MM.1S (cell line): Measurements from ENCODE around the gene CTNNA3.

Source experiments
- DNase-seq: peaks from one replicate; pipeline ENCODE4 v3.0.0-alpha.2; 2015
- H2AFZ ChIP-seq: fragments of 300-600 bp; sonication (generic); 2 replicates; pipeline ENCODE4 v1.6.0; 2016; ENCODE audit warnings: antibody characterized with exemption, low read length
- H3F3A ChIP-seq: fragments of 300-600 bp; sonication (generic); 2 replicates; pipeline ENCODE4 v1.6.1; 2016; ENCODE audit warnings: mild to moderate bottlenecking, antibody characterized with exemption, low read length, moderate library complexity, mixed read lengths; ENCODE audit not compliant: insufficient read depth
- H3K27ac ChIP-seq: fragments of 300-600 bp; sonication (generic); 2 replicates; pipeline ENCODE4 v1.5.1; 2016; ENCODE audit warnings: mild to moderate bottlenecking, low read length
- H3K27me3 ChIP-seq: fragments of 300-600 bp; sonication (generic); replicated peaks from 2 replicates; pipeline ENCODE4 v1.6.0; 2016; ENCODE audit warnings: low read length; ENCODE audit not compliant: insufficient read depth
- H3K36me3 ChIP-seq: fragments of 300-600 bp; sonication (generic); replicated peaks from 2 replicates; pipeline ENCODE4 v1.6.1; 2016; ENCODE audit warnings: mild to moderate bottlenecking, low read length, mixed read lengths; ENCODE audit not compliant: insufficient read depth
- H3K4me1 ChIP-seq: fragments of 300-600 bp; sonication (generic); 2 replicates; pipeline ENCODE4 v1.6.1; 2016; ENCODE audit warnings: low read length, mixed read lengths
- H3K4me2 ChIP-seq: fragments of 300-600 bp; sonication (generic); 2 replicates; pipeline ENCODE4 v1.6.0; 2016; ENCODE audit warnings: low read depth, low read length
- H3K4me3 ChIP-seq: fragments of 300-600 bp; sonication (generic); 2 replicates; pipeline ENCODE4 v1.5.1; 2016; ENCODE audit warnings: low read length, mixed read lengths
- H3K79me2 ChIP-seq: fragments of 300-600 bp; sonication (generic); 2 replicates; pipeline ENCODE4 v1.6.1; 2016; ENCODE audit warnings: mixed run types, low read length, mixed read lengths
- H3K9ac ChIP-seq: fragments of 300-600 bp; sonication (generic); 2 replicates; pipeline ENCODE4 v1.6.1; 2016; ENCODE audit warnings: low read length, mixed read lengths
- H3K9me2 ChIP-seq: fragments of 300-600 bp; sonication (generic); replicated peaks from 2 replicates; pipeline ENCODE4 v1.6.1; 2016; ENCODE audit warnings: mild to moderate bottlenecking, low read length, mixed read lengths; ENCODE audit not compliant: insufficient read depth
- H3K9me3 ChIP-seq: fragments of 300-600 bp; sonication (generic); replicated peaks from 2 replicates; pipeline ENCODE4 v1.6.1; 2016; ENCODE audit warnings: mild to moderate bottlenecking, low read length, mixed read lengths; ENCODE audit not compliant: insufficient read depth
- H4K20me1 ChIP-seq: fragments of 300-600 bp; sonication (generic); 2 replicates; pipeline ENCODE4 v1.6.1; 2016; ENCODE audit warnings: mild to moderate bottlenecking, low read length, moderate library complexity, mixed read lengths; ENCODE audit not compliant: insufficient read depth
- EZH2 ChIP-seq: fragments of 300-600 bp; sonication (generic); optimal IDR thresholded peaks from 2 replicates; pipeline ENCODE3; 2017; ENCODE audit warnings: low read depth, mild to moderate bottlenecking, antibody characterized with exemption, low read length, mixed read lengths
- EZH2phosphoT487 ChIP-seq: fragments of 300-600 bp; sonication (generic); IDR thresholded peaks from 2 replicates; pipeline ENCODE4 v1.6.1; 2018; ENCODE audit warnings: antibody characterized with exemption, low read length
- TF ChIP-seq, protein P1 (sequence below): fragments of 300-600 bp; sonication (generic); IDR thresholded peaks from 2 replicates; pipeline ENCODE4 v1.5.1; 2016; ENCODE audit warnings: antibody characterized with exemption, low read length, mixed read lengths

CTNNA3 gene

DNA sequence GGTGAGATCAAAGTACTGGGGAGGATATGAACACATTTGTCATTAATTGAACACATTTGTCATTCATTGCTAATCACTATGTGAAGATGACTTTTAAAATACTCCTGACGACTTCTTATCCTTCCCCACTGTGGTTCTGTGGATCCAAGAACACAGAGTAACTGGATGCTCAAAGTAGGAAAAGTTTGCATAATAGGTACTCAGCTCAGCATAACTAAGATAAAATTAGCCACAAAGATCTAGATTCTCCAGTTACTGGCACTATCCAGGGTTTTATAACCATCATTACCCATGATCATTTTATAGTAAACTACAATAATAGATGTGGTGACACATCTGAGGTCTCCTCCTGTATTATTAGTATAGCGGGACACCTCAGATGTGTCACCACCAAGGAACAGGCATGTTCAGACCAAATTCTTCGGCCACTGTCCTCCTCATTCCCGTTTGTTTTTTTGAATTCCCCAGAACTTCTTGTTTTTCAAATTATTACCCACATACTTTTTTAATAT is 933.7 kb downstream of the CTNNA3 start:
- no peaks in the 10 kb centered on the region for H4K20me1 ChIP-seq
- H3K4me3 ChIP-seq = no peak overlapping the region
- TF ChIP-seq EZH2phosphoT487 (no peak), EZH2 (no peak)
- TF ChIP-seq, protein P1, sequence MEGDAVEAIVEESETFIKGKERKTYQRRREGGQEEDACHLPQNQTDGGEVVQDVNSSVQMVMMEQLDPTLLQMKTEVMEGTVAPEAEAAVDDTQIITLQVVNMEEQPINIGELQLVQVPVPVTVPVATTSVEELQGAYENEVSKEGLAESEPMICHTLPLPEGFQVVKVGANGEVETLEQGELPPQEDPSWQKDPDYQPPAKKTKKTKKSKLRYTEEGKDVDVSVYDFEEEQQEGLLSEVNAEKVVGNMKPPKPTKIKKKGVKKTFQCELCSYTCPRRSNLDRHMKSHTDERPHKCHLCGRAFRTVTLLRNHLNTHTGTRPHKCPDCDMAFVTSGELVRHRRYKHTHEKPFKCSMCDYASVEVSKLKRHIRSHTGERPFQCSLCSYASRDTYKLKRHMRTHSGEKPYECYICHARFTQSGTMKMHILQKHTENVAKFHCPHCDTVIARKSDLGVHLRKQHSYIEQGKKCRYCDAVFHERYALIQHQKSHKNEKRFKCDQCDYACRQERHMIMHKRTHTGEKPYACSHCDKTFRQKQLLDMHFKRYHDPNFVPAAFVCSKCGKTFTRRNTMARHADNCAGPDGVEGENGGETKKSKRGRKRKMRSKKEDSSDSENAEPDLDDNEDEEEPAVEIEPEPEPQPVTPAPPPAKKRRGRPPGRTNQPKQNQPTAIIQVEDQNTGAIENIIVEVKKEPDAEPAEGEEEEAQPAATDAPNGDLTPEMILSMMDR = no peak
- H3K36me3 ChIP-seq = no peaks in the 10 kb centered on the region
- no peaks in the 10 kb centered on the region for H3K27me3 ChIP-seq
- no peaks in the 10 kb centered on the region for H3F3A ChIP-seq
- H3K4me2 ChIP-seq = no peak overlapping the region
- no peak overlapping the region for H3K9ac ChIP-seq
- no peak for DNase-seq
- no peaks in the 10 kb centered on the region for H3K9me3 ChIP-seq
- H2AFZ ChIP-seq = no peak overlapping the region
- no peaks in the 10 kb centered on the region for H3K4me1 ChIP-seq
- H3K27ac ChIP-seq = no peak overlapping the region
- no peaks in the 10 kb centered on the region for H3K79me2 ChIP-seq
- no peaks in the 10 kb centered on the region for H3K9me2 ChIP-seq

DNA sequence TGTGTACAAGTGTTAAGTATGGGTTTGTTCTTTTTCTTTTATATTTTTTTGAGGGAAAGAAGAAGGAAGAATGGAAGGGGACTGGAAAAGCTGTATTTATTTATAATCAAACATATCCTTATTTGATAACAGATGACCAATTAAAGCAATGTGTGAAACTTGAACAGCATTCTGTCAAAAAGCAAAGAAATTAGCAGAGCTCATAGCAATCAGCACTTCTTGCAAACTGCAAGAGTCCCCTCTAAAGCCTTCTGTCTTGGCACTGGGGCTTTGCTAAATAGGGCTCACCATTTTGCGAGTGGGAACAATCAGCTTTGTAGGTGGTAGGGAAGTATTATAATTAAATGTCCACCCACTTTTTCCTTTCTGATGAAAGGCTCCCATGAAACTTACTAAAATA is 935.1 kb downstream of the CTNNA3 start:
- no peaks in the 10 kb centered on the region for H3K9me3 ChIP-seq
- H3K4me1 ChIP-seq = no peaks in the 10 kb centered on the region
- H3K4me3 ChIP-seq = no peak overlapping the region
- TF ChIP-seq EZH2phosphoT487 (no peak), EZH2 (no peak)
- TF ChIP-seq, protein P1 = no peak
- H3K27ac ChIP-seq = no peak overlapping the region
- no peak overlapping the region for H3K9ac ChIP-seq
- no peaks in the 10 kb centered on the region for H3K79me2 ChIP-seq
- no peak overlapping the region for H3K4me2 ChIP-seq
- H3K9me2 ChIP-seq = no peaks in the 10 kb centered on the region
- no peak for DNase-seq
- H3K27me3 ChIP-seq = no peaks in the 10 kb centered on the region
- H4K20me1 ChIP-seq = no peaks in the 10 kb centered on the region
- H3K36me3 ChIP-seq = no peaks in the 10 kb centered on the region
- H2AFZ ChIP-seq = no peak overlapping the region
- no peaks in the 10 kb centered on the region for H3F3A ChIP-seq

DNA sequence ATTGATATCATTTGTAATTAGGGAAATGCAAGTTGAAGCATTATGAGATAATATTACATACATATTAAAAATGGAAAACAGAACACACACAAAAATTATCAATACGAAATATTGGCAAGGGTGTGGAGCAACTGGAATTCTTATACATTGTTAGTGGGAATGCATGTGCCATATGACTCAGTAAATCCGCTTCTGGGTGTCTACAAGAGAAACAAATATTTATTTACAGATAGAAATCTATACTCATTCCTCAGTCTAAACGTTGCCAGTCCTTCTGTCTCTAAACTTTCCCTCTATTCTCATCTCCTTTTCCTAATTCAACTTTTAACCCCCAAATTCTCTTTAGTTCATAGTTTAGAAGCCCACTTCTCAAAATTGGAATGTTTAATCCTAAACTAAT is 940.5 kb downstream of the CTNNA3 start:
- Histone ChIP-seq H3K4me2 (no peak overlapping the region), H4K20me1 (no peaks in the 10 kb centered on the region), H3F3A (no peaks in the 10 kb centered on the region), H3K79me2 (no peaks in the 10 kb centered on the region), H2AFZ (no peak overlapping the region), H3K9ac (no peak overlapping the region), H3K27ac (no peak overlapping the region), H3K9me3 (no peaks in the 10 kb centered on the region), H3K9me2 (no peaks in the 10 kb centered on the region), H3K27me3 (no peaks in the 10 kb centered on the region), H3K36me3 (no peaks in the 10 kb centered on the region), H3K4me1 (no peaks in the 10 kb centered on the region), H3K4me3 (no peak overlapping the region)
- no peak for DNase-seq
- TF ChIP-seq, protein P1 = no peak
- no peak for TF ChIP-seq EZH2phosphoT487
- TF ChIP-seq EZH2 = no peak
